ENCODE results near the gene CCT3. TPM values are rescaled to one million over a fixed set of nuclear protein-coding genes. Genes with fewer than 3 reads are reported as not detected.

The CCT3 gene
- total RNA-seq, 1 experiment from 2014 or later: 340 TPM

DNA sequence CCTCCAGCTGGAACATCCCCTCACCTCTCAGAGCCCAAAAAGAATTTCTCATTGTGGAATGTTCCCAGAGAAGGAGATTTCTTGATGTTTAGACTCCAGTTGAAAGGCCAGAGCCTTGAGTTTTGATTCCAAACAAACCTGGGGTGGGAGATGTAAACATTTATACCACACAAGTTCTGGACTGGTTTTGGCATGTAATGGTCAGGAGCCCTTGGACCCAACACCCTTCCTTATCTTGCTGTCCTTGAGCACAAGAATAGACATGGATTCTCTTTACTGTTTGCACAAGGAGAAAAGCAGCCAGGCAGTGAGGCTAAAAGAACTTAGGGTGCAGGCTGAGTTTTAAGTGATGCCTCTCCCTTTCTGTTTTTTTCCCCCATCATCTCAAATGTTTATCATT, 35.5 kb upstream of the CCT3 start:
- Mint-ChIP-seq H3K27ac (ENCODE audit: unreplicated experiment) (no peak overlapping the region), H3K36me3 (ENCODE audit: insufficient read depth, unreplicated experiment) (no peaks in the 10 kb centered on the region), H3K4me1 (ENCODE audit: low read depth, unreplicated experiment) (peaks cover 11% of the 10 kb centered on the region), H3K27me3 (ENCODE audit: insufficient read depth, unreplicated experiment) (no peaks in the 10 kb centered on the region), H3K4me3 (ENCODE audit: unreplicated experiment) (no peak overlapping the region), H3K9me3 (ENCODE audit: unreplicated experiment) (no peaks in the 10 kb centered on the region)
- H3K36me3 ChIP-seq (ENCODE audit: control insufficient read depth, insufficient read depth, low read length): no peaks in the 10 kb centered on the region
- TF ChIP-seq, protein P1, sequence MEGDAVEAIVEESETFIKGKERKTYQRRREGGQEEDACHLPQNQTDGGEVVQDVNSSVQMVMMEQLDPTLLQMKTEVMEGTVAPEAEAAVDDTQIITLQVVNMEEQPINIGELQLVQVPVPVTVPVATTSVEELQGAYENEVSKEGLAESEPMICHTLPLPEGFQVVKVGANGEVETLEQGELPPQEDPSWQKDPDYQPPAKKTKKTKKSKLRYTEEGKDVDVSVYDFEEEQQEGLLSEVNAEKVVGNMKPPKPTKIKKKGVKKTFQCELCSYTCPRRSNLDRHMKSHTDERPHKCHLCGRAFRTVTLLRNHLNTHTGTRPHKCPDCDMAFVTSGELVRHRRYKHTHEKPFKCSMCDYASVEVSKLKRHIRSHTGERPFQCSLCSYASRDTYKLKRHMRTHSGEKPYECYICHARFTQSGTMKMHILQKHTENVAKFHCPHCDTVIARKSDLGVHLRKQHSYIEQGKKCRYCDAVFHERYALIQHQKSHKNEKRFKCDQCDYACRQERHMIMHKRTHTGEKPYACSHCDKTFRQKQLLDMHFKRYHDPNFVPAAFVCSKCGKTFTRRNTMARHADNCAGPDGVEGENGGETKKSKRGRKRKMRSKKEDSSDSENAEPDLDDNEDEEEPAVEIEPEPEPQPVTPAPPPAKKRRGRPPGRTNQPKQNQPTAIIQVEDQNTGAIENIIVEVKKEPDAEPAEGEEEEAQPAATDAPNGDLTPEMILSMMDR (IDR thresholded peaks at IDR 0.05; ENCODE audit: insufficient read depth in 1 of 2, low read depth in 1 of 2, low read length in 1 of 2, severe bottlenecking in 1 of 2, unreplicated experiment in 1 of 2): no peak
- CTCF ChIA-PET: interaction anchor here (0.6 to 2.6 kb wide), 3 partner anchors 12 to 72 kb away, joined by 6 to 16 read pairs (median 13); no protein-coding TSS in a partner anchor
- no peaks in the 10 kb centered on the region for H3K27me3 ChIP-seq (replicated peaks; ENCODE audit: control insufficient read depth, insufficient read depth, low read length)
- DNase-seq: no peak
- no peak overlapping the region for H3K4me3 ChIP-seq (ENCODE audit: low read depth, low read length)
- no peaks in the 10 kb centered on the region for H3K9me3 ChIP-seq
- intact Hi-C loops (cut with micrococcal nuclease; ENCODE audit: unreplicated experiment): no loop called here
- POLR2A ChIA-PET: interaction anchor here (0.7 kb wide), 1 partner anchor 48 kb away, joined by 3 read pairs; no protein-coding TSS in a partner anchor
- BruUV-seq (replicated peaks): no TSS peak
- peaks cover 40% of the 10 kb centered on the region for H3K4me1 ChIP-seq

DNA sequence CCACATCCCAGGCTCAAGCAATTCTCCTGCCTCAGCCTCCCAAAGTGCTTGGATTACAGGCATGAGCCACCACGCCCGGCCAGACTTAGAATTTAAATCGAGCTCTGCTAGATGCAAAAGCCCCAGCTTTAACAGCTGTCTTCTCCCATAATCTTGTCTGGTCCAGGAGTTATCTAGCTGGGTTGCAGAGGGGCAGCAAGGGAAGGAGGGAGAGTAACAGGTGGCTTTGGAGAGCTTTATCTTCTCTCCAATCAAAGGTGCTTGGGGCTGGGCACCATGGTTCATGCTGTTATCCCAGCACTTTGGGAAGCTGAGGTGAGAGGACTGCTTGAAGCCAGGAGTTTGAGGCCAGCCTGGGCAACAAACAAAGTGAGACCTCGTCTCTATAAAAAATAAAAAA, 34.8 kb upstream of the CCT3 start:
- H3K9me3 Mint-ChIP-seq (ENCODE audit: unreplicated experiment): no peaks in the 10 kb centered on the region
- H3K4me1 ChIP-seq: peaks cover 43% of the 10 kb centered on the region
- H3K4me3 ChIP-seq (ENCODE audit: low read depth, low read length): no peak overlapping the region
- CTCF ChIA-PET: interaction anchor here (1.8 to 2.6 kb wide), 2 partner anchors 12 to 73 kb away, joined by 13 to 16 read pairs; no protein-coding TSS in a partner anchor
- H3K36me3 Mint-ChIP-seq (ENCODE audit: insufficient read depth, unreplicated experiment): no peaks in the 10 kb centered on the region
- no peak overlapping the region for H3K4me3 Mint-ChIP-seq (ENCODE audit: unreplicated experiment)
- H3K27me3 ChIP-seq (replicated peaks; ENCODE audit: control insufficient read depth, insufficient read depth, low read length): no peaks in the 10 kb centered on the region
- BruUV-seq (replicated peaks): no TSS peak
- TF ChIP-seq, protein P1 (IDR thresholded peaks at IDR 0.05; ENCODE audit: insufficient read depth in 1 of 2, low read depth in 1 of 2, low read length in 1 of 2, severe bottlenecking in 1 of 2, unreplicated experiment in 1 of 2): no peak
- no peaks in the 10 kb centered on the region for H3K36me3 ChIP-seq (ENCODE audit: control insufficient read depth, insufficient read depth, low read length)
- H3K4me1 Mint-ChIP-seq (ENCODE audit: low read depth, unreplicated experiment): peaks cover 15% of the 10 kb centered on the region
- intact Hi-C loops (cut with micrococcal nuclease; ENCODE audit: unreplicated experiment): no loop called here
- POLR2A ChIA-PET: interaction anchor here (0.7 kb wide), 1 partner anchor 49 kb away, joined by 3 read pairs; no protein-coding TSS in a partner anchor
- no peak for DNase-seq
- no peaks in the 10 kb centered on the region for H3K9me3 ChIP-seq
- H3K27me3 Mint-ChIP-seq (ENCODE audit: insufficient read depth, unreplicated experiment): no peaks in the 10 kb centered on the region
- no peak overlapping the region for H3K27ac Mint-ChIP-seq (ENCODE audit: unreplicated experiment)

DNA sequence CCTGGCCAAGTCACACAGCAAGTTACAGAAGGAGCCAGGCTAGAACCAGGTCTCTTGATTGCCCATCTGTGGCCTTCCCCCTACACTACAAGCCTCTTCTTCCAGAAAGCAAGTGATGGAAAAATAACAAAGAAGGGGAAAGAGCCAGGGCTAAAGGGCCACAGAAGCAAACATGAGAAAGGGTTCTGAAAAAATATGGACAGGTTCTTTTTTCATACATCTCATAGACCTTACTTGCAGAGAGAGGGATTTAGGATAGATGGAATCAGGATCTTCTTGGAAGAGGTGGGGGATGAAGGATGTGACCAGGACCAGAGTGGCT, 34.1 kb upstream of the CCT3 start:
- H3K36me3 Mint-ChIP-seq (ENCODE audit: insufficient read depth, unreplicated experiment): no peaks in the 10 kb centered on the region
- H3K36me3 ChIP-seq (ENCODE audit: control insufficient read depth, insufficient read depth, low read length): no peaks in the 10 kb centered on the region
- POLR2A ChIA-PET: no interaction called here

More for the DNA sequence above, 34.1 kb upstream of the CCT3 start:
- H3K4me1 Mint-ChIP-seq (ENCODE audit: low read depth, unreplicated experiment): peaks cover 21% of the 10 kb centered on the region
- no peaks in the 10 kb centered on the region for H3K9me3 ChIP-seq
- intact Hi-C loops (cut with micrococcal nuclease; ENCODE audit: unreplicated experiment): no loop called here
- peaks cover 50% of the 10 kb centered on the region for H3K4me1 ChIP-seq
- no peak for DNase-seq
- H3K27ac Mint-ChIP-seq (ENCODE audit: unreplicated experiment): no peak overlapping the region
- TF ChIP-seq, protein P1 (IDR thresholded peaks at IDR 0.05; ENCODE audit: insufficient read depth in 1 of 2, low read depth in 1 of 2, low read length in 1 of 2, severe bottlenecking in 1 of 2, unreplicated experiment in 1 of 2): no peak
- CTCF ChIA-PET: interaction anchor here (1.2 to 2.6 kb wide), 3 partner anchors 14 to 73 kb away, joined by 5 to 14 read pairs (median 13); no protein-coding TSS in a partner anchor
- H3K27me3 ChIP-seq (replicated peaks; ENCODE audit: control insufficient read depth, insufficient read depth, low read length): no peaks in the 10 kb centered on the region
- no peaks in the 10 kb centered on the region for H3K9me3 Mint-ChIP-seq (ENCODE audit: unreplicated experiment)
- BruUV-seq (replicated peaks): no TSS peak
- H3K4me3 Mint-ChIP-seq (ENCODE audit: unreplicated experiment): no peak overlapping the region
- no peaks in the 10 kb centered on the region for H3K27me3 Mint-ChIP-seq (ENCODE audit: insufficient read depth, unreplicated experiment)
- H3K4me3 ChIP-seq (ENCODE audit: low read depth, low read length): no peak overlapping the region

Measured in Caco-2 (cell line).